Gastrocnemius medialis (tissue), 4 donors: ENCODE measurements around the gene OBSCN. TPM values are rescaled to one million over a fixed set of nuclear protein-coding genes. Genes with fewer than 3 reads are reported as not detected.
A peak's percentile ranks its signal among the peaks of the same experiment; 100 is the strongest.

ENCODE experiments used
- ATAC-seq, 2 donors: fragments of 150-250 bp; one replicate each; pipeline ENCODE4 v1.9.1; 2016
- DNase-seq, 2 donors: peaks; one replicate each; pipeline ENCODE4 v3.0.0-alpha.2; 2019
- H3K27ac ChIP-seq, 4 donors: fragments of 200-600 bp; sonication (generic); 1 replicate in 1 of 4; 2 replicates in 3 of 4; pipeline ENCODE4 v1.5.1; 2016 to 2018; ENCODE audit warnings: mild to moderate bottlenecking in 2 of 4, moderate library complexity in 1 of 4
- H3K27me3 ChIP-seq, 3 donors: fragments of 200-600 bp; sonication (generic) in 2 of 3; 1 replicate in 1 of 3; 2 replicates in 2 of 3; pipeline versions ENCODE4 v1.5.1 to v1.6.0; 2016 to 2019; ENCODE audit warnings: mild to moderate bottlenecking in 1 of 3, moderate library complexity in 1 of 3
- H3K36me3 ChIP-seq, 2 donors: fragments of 200-600 bp; sonication (generic) in 1 of 2; one replicate each; pipeline ENCODE4 v1.5.1; 2017 to 2018
- H3K4me1 ChIP-seq, 2 donors: fragments of 200-600 bp; sonication (generic) in 1 of 2; one replicate each; pipeline ENCODE4 v1.5.1; 2016 to 2017; ENCODE audit warnings: mild to moderate bottlenecking in 2 of 2
- H3K4me3 ChIP-seq, 4 donors: fragments of 200-600 bp; sonication (generic) in 3 of 4; 1 replicate in 1 of 4; 2 replicates in 3 of 4; pipeline ENCODE4 v1.5.1; 2016 to 2019; ENCODE audit warnings: mild to moderate bottlenecking in 2 of 4
- H3K9me3 ChIP-seq, 3 donors: fragments of 200-600 bp; sonication (generic) in 2 of 3; 1 replicate in 1 of 3; 2 replicates in 2 of 3; pipeline ENCODE4 v1.5.1; 2016 to 2019
- CTCF ChIP-seq, 5 experiments: fragments of 450-650 bp in 3 of 5; fragments of 200-600 bp in 2 of 5; sonication (generic) in 2 of 5; IDR thresholded peaks in 4 of 5; conservative IDR thresholded peaks in 1 of 5; 1 replicate in 4 of 5; 2 replicates in 1 of 5; pipeline ENCODE4 v1.5.1; 2016 to 2019; ENCODE audit warnings: antibody characterized with exemption in 5 of 5, mild to moderate bottlenecking in 3 of 5, moderate library complexity in 3 of 5
- POLR2A ChIP-seq, 2 donors: fragments of 450-650 bp; IDR thresholded peaks; one replicate each; pipeline ENCODE4 v1.6.1; 2017; ENCODE audit warnings: antibody characterized with exemption in 2 of 2, mild to moderate bottlenecking in 2 of 2, moderate library complexity in 2 of 2
- in situ Hi-C, 4 donors: fragments of 200-750 bp; cut with MboI; loops; one replicate each; pipeline versions ENCODE4 v1.15.0 to v1.8.0; 2017; ENCODE audit warnings: low sequenced_read_pairs in 4 of 4
- intact Hi-C: fragments of 100-400 bp; cut with DNase I; formaldehyde crosslinking; loops from one replicate; pipeline ENCODE4 v1.15.1; 2023; ENCODE audit warnings: low total_unique reads
- total RNA-seq, 4 donors: library from RNA; depleted of rRNA; stranded (reverse); fragments of >200 nt; gene quantifications; one replicate each; pipeline versions ENCODE4 v1.1.0 to v1.2.3, GENCODE V29; 2016

The OBSCN gene
- total RNA-seq, 4 donors from 2014 or later = 798 to 1,571 (median 1,162) TPM

DNA sequence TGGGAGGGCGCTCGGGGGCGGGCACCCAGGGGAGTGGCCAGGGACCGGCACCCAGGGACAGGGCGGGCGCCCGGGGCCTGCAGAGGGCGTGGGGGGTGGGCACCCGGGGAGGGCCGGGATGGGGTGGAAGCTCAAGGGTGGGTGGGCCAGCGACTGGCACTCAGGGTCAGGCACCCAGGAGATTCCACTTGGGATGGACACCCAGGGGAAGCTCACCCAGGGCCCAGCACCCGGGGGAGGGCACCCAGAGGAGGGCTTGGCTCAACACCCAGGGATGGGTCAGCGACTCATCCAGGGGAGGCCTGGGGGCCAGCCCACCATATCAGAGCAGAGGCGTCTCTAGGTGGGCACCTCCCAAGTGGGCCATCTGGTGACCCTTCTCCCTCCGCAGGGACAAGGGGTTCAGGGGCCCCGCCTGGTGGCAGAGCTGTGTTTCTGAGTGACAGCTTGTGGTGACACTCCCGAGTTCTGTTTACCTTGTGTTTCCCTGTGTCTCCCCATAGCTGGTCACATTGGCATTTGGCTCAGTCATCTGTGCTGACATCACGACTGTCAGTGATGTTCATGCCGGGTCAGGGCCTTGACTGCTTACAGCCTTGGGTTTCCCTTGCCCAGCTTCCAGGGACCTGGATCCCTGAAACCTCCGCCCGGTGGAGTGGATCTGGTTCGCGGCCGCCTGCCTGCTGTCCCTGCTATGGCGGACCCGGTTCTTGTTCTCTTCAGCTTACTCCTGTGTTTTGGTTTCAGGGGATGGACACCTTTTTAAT lies 41.5 kb upstream of the OBSCN start:
- TF ChIP-seq CTCF (IDR thresholded peaks at IDR 0.05 in 4 of 5, conservative IDR thresholded peaks at IDR 0.05 in 1 of 5) = peak in 4 of 5 experiments; percentile 34 to 51 (median 44)
- TF ChIP-seq POLR2A (IDR thresholded peaks at IDR 0.05) = peak; percentile 1 to 36
- intact Hi-C loops = loop anchor here (1.0 kb wide), 3 partner anchors 26 to 84 kb away; partner anchors contain the start of gene ARF1
- no peaks in the 10 kb centered on the region for H3K36me3 ChIP-seq
- DNase-seq = peak; percentile 85 to 86
- peak; percentile 40 to 72 for ATAC-seq
- H3K27me3 ChIP-seq = no peaks in the 10 kb centered on the region
- H3K9me3 ChIP-seq = no peaks in the 10 kb centered on the region
- peak overlapping the region; percentile 97 to 100 (median 99) for H3K27ac ChIP-seq
- H3K4me3 ChIP-seq = peak overlapping the region; percentile 64 to 96 (median 66)
- in situ Hi-C loops = no loop called here
- peaks cover 30 to 39% of the 10 kb centered on the region in 2 donors for H3K4me1 ChIP-seq

DNA sequence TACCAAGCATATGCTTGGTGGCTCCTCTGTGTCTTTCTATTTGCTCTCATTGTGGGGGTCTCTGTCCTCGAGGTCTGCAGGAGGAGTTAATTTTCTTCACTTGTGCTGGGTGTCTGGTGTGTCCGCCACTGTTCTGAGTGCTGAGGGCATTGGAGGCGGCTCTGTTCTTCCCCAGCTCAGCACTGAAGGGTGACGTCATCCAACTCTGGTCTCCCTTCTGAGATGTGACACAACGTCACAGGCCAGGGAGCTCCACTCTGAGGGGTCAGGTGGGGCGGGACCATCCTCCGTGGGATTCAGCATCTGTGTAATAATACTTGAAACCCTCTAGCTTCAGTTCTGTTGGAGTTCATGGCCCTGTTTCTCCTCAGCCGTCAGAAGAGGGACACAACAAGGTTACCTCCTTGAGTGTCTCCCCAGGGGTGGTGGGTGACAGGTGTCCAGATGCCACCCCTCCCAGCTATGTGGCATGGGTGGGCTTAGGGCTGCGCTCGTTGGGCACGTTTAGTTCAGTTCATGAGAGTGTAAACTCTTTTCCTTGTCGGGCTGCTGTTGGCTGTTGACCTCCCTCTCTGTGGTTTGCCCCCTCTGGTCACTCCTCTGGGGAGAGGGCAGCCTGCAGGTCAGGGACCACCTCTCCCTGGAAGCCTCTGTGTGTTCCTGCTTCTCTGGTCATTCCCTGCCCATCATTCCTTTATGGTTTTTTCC lies 39.1 kb upstream of the OBSCN start:
- intact Hi-C loops (no loop called here), in situ Hi-C loops (no loop called here)
- Histone ChIP-seq H3K9me3 (no peaks in the 10 kb centered on the region), H3K4me1 (peaks cover 8 to 23% of the 10 kb centered on the region in 2 donors), H3K36me3 (no peaks in the 10 kb centered on the region), H3K4me3 (no peak overlapping the region), H3K27ac (peak overlapping the region; percentile 97 to 100 (median 99)), H3K27me3 (no peaks in the 10 kb centered on the region)
- TF ChIP-seq CTCF (IDR thresholded peaks at IDR 0.05 in 4 of 5, conservative IDR thresholded peaks at IDR 0.05 in 1 of 5) = no peak
- TF ChIP-seq POLR2A (IDR thresholded peaks at IDR 0.05) = no peak
- ATAC-seq = no peak
- no peak for DNase-seq

- intact Hi-C loops = no loop called here
- DNase-seq = no peak
- in situ Hi-C loops = no loop called here
- ATAC-seq = no peak
- no peaks in the 10 kb centered on the region for H3K27me3 ChIP-seq
- H3K36me3 ChIP-seq = no peaks in the 10 kb centered on the region
- no peak overlapping the region for H3K4me3 ChIP-seq
- H3K27ac ChIP-seq = peak overlapping the region in 3 of 4 donors; percentile 99 to 100 (median 99)
- no peaks in the 10 kb centered on the region for H3K9me3 ChIP-seq
- H3K4me1 ChIP-seq = peaks cover 5 to 18% of the 10 kb centered on the region in 2 donors
- TF ChIP-seq CTCF (IDR thresholded peaks at IDR 0.05 in 4 of 5, conservative IDR thresholded peaks at IDR 0.05 in 1 of 5) (no peak), POLR2A (IDR thresholded peaks at IDR 0.05) (no peak)
These were observed 38.5 kb upstream of the OBSCN start for GRCh38 chr1:228169345-228169744.

GRCh38 chr1:228170666-228171065 lies 37.2 kb upstream of the OBSCN start:
- H3K4me1 ChIP-seq = peaks cover 5 to 10% of the 10 kb centered on the region in 2 donors
- in situ Hi-C loops (no loop called here), intact Hi-C loops (no loop called here)
- no peak overlapping the region for H3K4me3 ChIP-seq
- H3K27ac ChIP-seq = no peak overlapping the region
- ATAC-seq (no peak), DNase-seq (no peak)
- no peaks in the 10 kb centered on the region for H3K9me3 ChIP-seq
- TF ChIP-seq CTCF (IDR thresholded peaks at IDR 0.05 in 4 of 5, conservative IDR thresholded peaks at IDR 0.05 in 1 of 5) = no peak
- H3K36me3 ChIP-seq = peaks cover 0 to 10% of the 10 kb centered on the region in 2 donors
- H3K27me3 ChIP-seq = no peaks in the 10 kb centered on the region
